IMR-90 (cell line): ENCODE data around the gene EIF4E1B. TPM values are rescaled to one million over a fixed set of nuclear protein-coding genes. Genes with fewer than 3 reads are reported as not detected.

Experiments
- ATAC-seq: fragments of 200-7000 bp; cut with Tn5 transposase; 2 replicates; pipeline ENCODE4 v1.9.1; 2020; ENCODE audit warnings: low read depth, mild to moderate bottlenecking, moderate library complexity
- BruUV-seq: library from RNA; stranded (reverse); fragments of 400-500 nt; replicated peaks from 2 replicates; lab custom pipeline; 2021; lab: Mats Ljungman, UMichigan
- CTCF ChIA-PET: fragments of 300-600 bp; formaldehyde crosslinking; extraction: SDS; loops from one replicate; lab custom pipeline; 2021; ENCODE audit warnings: antibody characterized with exemption; lab: Yijun Ruan, JAX
- POLR2A ChIA-PET: fragments of 300-600 bp; sonication (Branson Sonifier 250); formaldehyde crosslinking; loops from one replicate; lab custom pipeline; 2022; ENCODE audit warnings: antibody characterized with exemption; ENCODE audit not compliant: unreplicated experiment; lab: Charles Lee
- DNase-seq: peaks from one replicate; pipeline ENCODE4 v3.0.0; 2013
- H2AFZ ChIP-seq: replicated peaks from 2 replicates; pipeline ENCODE3; 2013; ENCODE audit warnings: low read length, mild to moderate bottlenecking; ENCODE audit not compliant: poor library complexity
- H2AK5ac ChIP-seq: 2 replicates; pipeline ENCODE4 v1.6.1; 2013; ENCODE audit warnings: low read depth, low read length, inconsistent platforms
- H2AK9ac ChIP-seq: replicated peaks from 2 replicates; pipeline ENCODE3; 2013; ENCODE audit warnings: mild to moderate bottlenecking, low read depth, low read length, moderate library complexity; ENCODE audit not compliant: poor library complexity
- H2BK120ac ChIP-seq: 2 replicates; pipeline ENCODE4 v1.6.1; 2013; ENCODE audit warnings: low read depth, low read length, inconsistent platforms
- H2BK15ac ChIP-seq: 3 replicates; pipeline ENCODE4 v1.6.1; 2013; ENCODE audit warnings: low read depth, low read length, inconsistent platforms
- H2BK20ac ChIP-seq: 2 replicates; pipeline ENCODE4 v1.6.1; 2013; ENCODE audit warnings: low read depth, mild to moderate bottlenecking, inconsistent platforms, low read length, moderate library complexity
- H2BK5ac ChIP-seq: 2 replicates; pipeline ENCODE4 v1.6.1; 2013; ENCODE audit warnings: mild to moderate bottlenecking, low read depth, low read length, inconsistent platforms; ENCODE audit not compliant: poor library complexity, severe bottlenecking
- H3K14ac ChIP-seq: replicated peaks from 2 replicates; pipeline ENCODE4 v1.6.1; 2013; ENCODE audit warnings: low read depth, low read length, inconsistent platforms
- H3K18ac ChIP-seq: 2 replicates; pipeline ENCODE4 v1.6.1; 2013; ENCODE audit warnings: low read depth, low read length, control low read depth
- H3K23ac ChIP-seq: 2 replicates; pipeline ENCODE4 v1.6.1; 2013; ENCODE audit warnings: low read depth, low read length, inconsistent platforms
- H3K27ac ChIP-seq: 2 replicates; pipeline ENCODE4 v1.5.1; 2013; ENCODE audit warnings: mild to moderate bottlenecking, control low read depth, low read length; ENCODE audit not compliant: insufficient read depth
- H3K27me3 ChIP-seq: 2 replicates; pipeline ENCODE4 v1.6.1; 2013; ENCODE audit warnings: low read length; ENCODE audit not compliant: control insufficient read depth, insufficient read depth
- H3K36me3 ChIP-seq: 2 replicates; pipeline ENCODE4 v1.6.1; 2013; ENCODE audit warnings: low read length, mixed read lengths; ENCODE audit not compliant: control insufficient read depth, insufficient read depth
- H3K4ac ChIP-seq: 2 replicates; pipeline ENCODE4 v1.6.1; 2013; ENCODE audit warnings: low read depth, low read length, inconsistent platforms
- H3K4me1 ChIP-seq: 2 replicates; pipeline ENCODE4 v1.6.1; 2013; ENCODE audit warnings: low read length, mixed read lengths; ENCODE audit not compliant: control insufficient read depth, insufficient read depth
- H3K4me2 ChIP-seq: 2 replicates; pipeline ENCODE4 v1.6.1; 2013; ENCODE audit warnings: low read depth, mild to moderate bottlenecking, control low read depth, low read length, moderate library complexity
- H3K4me3 ChIP-seq: 2 replicates; pipeline ENCODE4 v1.5.1; 2013; ENCODE audit warnings: low read depth, mild to moderate bottlenecking, control low read depth, low read length, moderate library complexity; ENCODE audit not compliant: insufficient read depth
- H3K56ac ChIP-seq: 2 replicates; pipeline ENCODE4 v1.6.1; 2013; ENCODE audit warnings: low read length, inconsistent platforms; ENCODE audit not compliant: insufficient read depth; ENCODE audit errors: extremely low read depth
- H3K79me1 ChIP-seq, 2 experiments: 2 replicates each; pipeline ENCODE4 v1.6.1; 2013; ENCODE audit warnings: low read length in 2 of 2, inconsistent platforms in 1 of 2, low read depth in 1 of 2
- H3K9ac ChIP-seq: 2 replicates; pipeline ENCODE4 v1.6.1; 2013; ENCODE audit warnings: low read depth, low read length, control low read depth
- H3K9me1 ChIP-seq: 2 replicates; pipeline ENCODE4 v1.6.1; 2013; ENCODE audit warnings: low read length, inconsistent platforms; ENCODE audit not compliant: insufficient read depth
- H3K9me3 ChIP-seq: 2 replicates; pipeline ENCODE4 v1.6.1; 2013; ENCODE audit warnings: low read length; ENCODE audit not compliant: control insufficient read depth, insufficient read depth
- H4K20me1 ChIP-seq: 2 replicates; pipeline ENCODE4 v1.6.1; 2013; ENCODE audit warnings: low read length, inconsistent platforms; ENCODE audit not compliant: insufficient read depth
- H4K5ac ChIP-seq: 2 replicates; pipeline ENCODE4 v1.6.1; 2013; ENCODE audit warnings: mild to moderate bottlenecking, low read depth, low read length, control low read depth
- H4K8ac ChIP-seq, 2 experiments: 2 replicates each; pipeline ENCODE4 v1.6.1; 2013; ENCODE audit warnings: low read depth in 2 of 2, low read length in 2 of 2, control low read depth in 1 of 2, inconsistent platforms in 1 of 2
- H4K91ac ChIP-seq: 2 replicates; pipeline ENCODE4 v1.6.1; 2013; ENCODE audit warnings: low read depth, low read length, inconsistent platforms; ENCODE audit not compliant: insufficient read depth
- BHLHE40 ChIP-seq: fragments of 150-350 bp; IDR thresholded peaks from 2 replicates; pipeline ENCODE4 v1.6.1; 2016; ENCODE audit warnings: mild to moderate bottlenecking, low read depth, low read length
- CEBPB ChIP-seq: IDR thresholded peaks from 2 replicates; pipeline ENCODE4 v1.6.1; 2012; ENCODE audit warnings: low read depth, low read length, improper control_type of control experiment
- CHD1 ChIP-seq: IDR thresholded peaks from 2 replicates; pipeline ENCODE4 v1.6.1; 2012; ENCODE audit warnings: low read depth, low read length, improper control_type of control experiment
- ELK1 ChIP-seq: fragments of 150-350 bp; IDR thresholded peaks from 2 replicates; pipeline ENCODE4 v1.6.1; 2016; ENCODE audit warnings: low read depth, mild to moderate bottlenecking, low read length, moderate library complexity, borderline replicate concordance
- FOS ChIP-seq: fragments of 150-350 bp; IDR thresholded peaks from 2 replicates; pipeline ENCODE4 v1.6.1; 2016; ENCODE audit warnings: low read depth, low read length
- MAZ ChIP-seq: IDR thresholded peaks from 2 replicates; pipeline ENCODE4 v1.6.1; 2012; ENCODE audit warnings: low read depth, mild to moderate bottlenecking, low read length, improper control_type of control experiment, moderate library complexity, borderline replicate concordance
- MXI1 ChIP-seq: IDR thresholded peaks from 2 replicates; pipeline ENCODE4 v1.6.1; 2012; ENCODE audit warnings: low read depth, mild to moderate bottlenecking, low read length, moderate library complexity, borderline replicate concordance
- NFE2L2 ChIP-seq: fragments of 150-350 bp; IDR thresholded peaks from 2 replicates; pipeline ENCODE4 v1.6.1; 2016; ENCODE audit warnings: low read depth, mild to moderate bottlenecking, low read length
- POLR2A ChIP-seq: IDR thresholded peaks from 2 replicates; pipeline ENCODE4 v1.6.1; 2012; ENCODE audit warnings: mild to moderate bottlenecking, low read depth, low read length
- RAD21 ChIP-seq: IDR thresholded peaks from 2 replicates; pipeline ENCODE4 v1.6.1; 2012; ENCODE audit warnings: low read length, improper control_type of control experiment
- RCOR1 ChIP-seq: IDR thresholded peaks from 2 replicates; pipeline ENCODE4 v1.6.1; 2012; ENCODE audit warnings: mild to moderate bottlenecking, low read length, improper control_type of control experiment; ENCODE audit not compliant: insufficient replicate concordance
- RFX5 ChIP-seq: IDR thresholded peaks from 2 replicates; pipeline ENCODE4 v1.8.0; 2012; ENCODE audit warnings: low read depth, mild to moderate bottlenecking, low read length, moderate library complexity
- SMC3 ChIP-seq: fragments of 150-350 bp; IDR thresholded peaks from 2 replicates; pipeline ENCODE4 v1.6.1; 2016; ENCODE audit warnings: low read depth, mild to moderate bottlenecking, antibody characterized with exemption, low read length, moderate library complexity
- WGBS, 2 experiments: methylation state at CpG; one replicate each; pipeline versions ENCODE4 v1.1.5 to v1.1.7; 2013; ENCODE audit warnings: missing lambda C conversion rate in 2 of 2; ENCODE audit not compliant: insufficient read length in 1 of 2; ENCODE audit errors: extremely low coverage in 2 of 2; 5-methylcytosine and 5-hydroxymethylcytosine counted together
- dilution Hi-C: fragments of 300-500 bp; cut with HindIII; formaldehyde crosslinking; loops from one replicate; pipeline ENCODE4 v1.14.3; 2018; ENCODE audit warnings: low sequenced_read_pairs; ENCODE audit not compliant: unreplicated experiment
- in situ Hi-C: fragments of 300-500 bp; cut with MboI; formaldehyde crosslinking; loops from 3 replicates; pipeline ENCODE4 v1.14.3; 2019; ENCODE audit warnings: low sequenced_read_pairs, inconsistent platforms, mixed read lengths
- intact Hi-C: fragments of 100-400 bp; cut with micrococcal nuclease; formaldehyde crosslinking; loops from 2 replicates; pipeline ENCODE4 v1.10.0; 2022
- polyA plus RNA-seq, 3 experiments: library from polyadenylated mRNA; depleted of rRNA; stranded (reverse); fragments of >200 nt; gene quantifications; 2 replicates each; pipeline ENCODE4 v1.2.3, GENCODE V29; 2012; ENCODE audit warnings: low replicate concordance in 1 of 3
- total RNA-seq: library from RNA; depleted of rRNA; stranded (reverse); fragments of >200 nt; gene quantifications from 2 replicates; pipeline ENCODE4 v1.2.3, GENCODE V29; 2012

The EIF4E1B gene
- total and polyA plus RNA-seq, 2 of the 4 experiments (the other 2 are of a cell fraction) = not detected

GRCh38 chr5:176594554-176594953, 35.9 kb upstream of the EIF4E1B start:
- no peak for DNase-seq
- Histone ChIP-seq H2BK20ac (no peak overlapping the region), H3K4ac (no peak overlapping the region), H3K79me1 (no peaks in the 10 kb centered on the region), H2AK9ac (no peak overlapping the region), H3K23ac (no peak overlapping the region), H3K27ac (no peak overlapping the region), H4K8ac (no peak overlapping the region), H3K18ac (no peak overlapping the region), H3K4me3 (no peak overlapping the region), H2AK5ac (no peak overlapping the region), H2BK120ac (no peak overlapping the region), H3K56ac (no peak overlapping the region), H3K14ac (no peak overlapping the region), H4K20me1 (no peaks in the 10 kb centered on the region), H2BK5ac (no peak overlapping the region), H3K4me2 (no peak overlapping the region), H3K36me3 (no peaks in the 10 kb centered on the region; the same call in 1 of the 2 replicates), H4K91ac (no peak overlapping the region), H2AFZ (no peak overlapping the region), H4K5ac (no peak overlapping the region), H2BK15ac (no peak overlapping the region), H3K9me1 (no peaks in the 10 kb centered on the region), H3K27me3 (no peaks in the 10 kb centered on the region), H3K4me1 (no peaks in the 10 kb centered on the region), H3K9ac (no peak overlapping the region), H3K9me3 (no peaks in the 10 kb centered on the region)
- in situ Hi-C loops = no loop called here
- 100% methylated on average over 4 of the region's 8 CpGs; no CpG with 5 or more reads in 1 of the 2 experiments for WGBS, 2 experiments
- CTCF ChIA-PET = no interaction called here
- POLR2A ChIA-PET = no interaction called here
- no TSS peak for BruUV-seq
- dilution Hi-C loops = no loop called here
- ATAC-seq = no peak
- intact Hi-C loops = no loop called here
- TF ChIP-seq RAD21 (no peak), POLR2A (no peak), RCOR1 (no peak), ELK1 (no peak), CEBPB (no peak), MAZ (no peak), RFX5 (no peak), NFE2L2 (no peak), SMC3 (no peak), BHLHE40 (no peak), FOS (no peak), MXI1 (no peak), CHD1 (no peak)
